Colon (tissue), 2 donors: ENCODE data around the gene MCEMP1.

ENCODE experiments used
- FAIRE-seq: peaks from 2 replicates; lab custom pipeline; 2012; peaks lifted over from hg19 to GRCh38; lab: Jason Lieb, UNC
- donor health status: control.
- donor health status: control.

The MCEMP1 gene

DNA sequence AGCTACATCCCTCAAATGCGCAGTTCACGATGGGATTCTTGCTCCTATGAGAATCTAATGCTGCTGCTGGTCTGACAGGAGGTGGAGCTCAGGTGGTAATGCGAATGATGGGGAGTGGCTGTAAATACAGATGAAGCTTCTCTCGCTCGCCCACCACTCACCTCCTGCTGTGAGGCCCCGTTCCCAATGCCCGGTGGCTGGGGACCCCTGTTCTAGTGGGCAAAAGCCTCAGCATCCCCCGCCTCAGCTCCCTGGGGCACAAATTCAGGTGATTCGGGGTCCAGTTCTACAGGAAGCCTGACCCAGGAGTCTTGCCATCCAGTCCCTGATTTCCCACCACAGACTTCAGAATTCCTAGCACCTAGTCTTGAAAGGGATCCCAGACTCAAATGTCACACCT is 4.4 kb upstream of the MCEMP1 start:
- no peak for FAIRE-seq

DNA sequence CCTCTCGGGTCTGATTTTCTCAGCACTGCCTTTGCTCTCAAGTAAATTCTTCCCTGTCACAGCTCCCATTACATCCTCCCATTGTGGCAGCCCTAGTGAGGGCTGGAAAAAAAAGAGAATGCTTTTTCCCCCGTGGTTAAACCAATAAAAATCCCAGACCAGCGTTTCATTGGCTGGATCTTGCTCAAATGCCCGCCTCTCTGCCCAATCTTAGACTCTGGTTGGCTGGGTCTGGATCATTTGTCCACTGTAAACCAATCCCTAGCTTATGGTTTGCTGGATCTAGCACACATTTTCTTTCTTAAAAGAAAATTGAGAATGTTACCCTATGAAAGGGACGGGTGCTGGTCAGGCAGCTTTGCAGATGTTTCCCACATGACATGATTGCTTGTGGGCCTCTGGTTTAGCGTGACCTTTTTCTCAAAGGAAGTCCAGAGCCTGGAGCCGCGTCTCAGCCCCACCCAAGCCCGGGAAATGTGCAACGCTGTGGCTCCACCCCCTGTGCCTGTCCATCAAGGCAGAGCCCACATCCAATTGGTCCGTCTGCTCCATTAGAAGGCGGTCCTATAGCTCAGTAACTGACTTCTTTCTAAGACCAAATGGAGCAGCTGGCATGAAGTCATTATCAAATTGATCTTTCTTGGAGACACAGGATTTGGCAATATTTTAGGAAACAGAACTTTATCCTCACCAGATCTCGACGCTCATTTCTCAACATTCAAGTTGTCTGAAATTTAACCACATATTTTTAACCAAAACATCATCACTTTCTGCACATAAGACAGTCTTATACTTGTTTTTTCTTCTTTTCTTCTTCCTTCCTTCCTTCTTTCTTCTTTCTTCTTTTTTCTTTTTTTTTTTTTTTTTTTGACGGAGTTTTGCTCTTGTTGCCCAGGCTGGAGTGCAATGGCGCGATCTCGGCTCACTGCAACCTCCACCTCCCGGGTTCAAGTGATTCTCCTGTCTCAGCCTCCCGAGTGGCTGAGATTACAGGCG is 2.6 kb upstream of the MCEMP1 start:
- no peak for FAIRE-seq

DNA sequence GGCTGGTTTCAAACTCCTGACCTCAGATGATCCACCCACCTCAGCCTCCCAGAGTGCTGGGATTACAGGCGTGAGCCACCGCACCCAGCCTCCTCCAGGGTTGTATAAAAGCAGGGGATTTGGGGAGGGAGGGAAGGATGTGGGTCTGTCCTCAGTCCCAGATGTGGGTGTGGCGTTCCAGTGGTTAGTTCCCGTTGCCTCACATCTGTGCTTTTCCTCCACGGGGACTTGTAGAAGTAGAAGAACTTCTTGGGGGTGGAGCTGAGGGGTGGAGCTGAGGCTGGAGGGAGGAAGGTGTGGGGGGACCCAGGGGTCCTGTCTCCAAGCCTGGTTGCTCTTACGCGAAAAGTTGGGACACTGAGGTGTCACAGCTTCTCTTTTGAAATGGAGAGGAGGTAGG is 514 bp upstream of the MCEMP1 start:
- FAIRE-seq = no peak

DNA sequence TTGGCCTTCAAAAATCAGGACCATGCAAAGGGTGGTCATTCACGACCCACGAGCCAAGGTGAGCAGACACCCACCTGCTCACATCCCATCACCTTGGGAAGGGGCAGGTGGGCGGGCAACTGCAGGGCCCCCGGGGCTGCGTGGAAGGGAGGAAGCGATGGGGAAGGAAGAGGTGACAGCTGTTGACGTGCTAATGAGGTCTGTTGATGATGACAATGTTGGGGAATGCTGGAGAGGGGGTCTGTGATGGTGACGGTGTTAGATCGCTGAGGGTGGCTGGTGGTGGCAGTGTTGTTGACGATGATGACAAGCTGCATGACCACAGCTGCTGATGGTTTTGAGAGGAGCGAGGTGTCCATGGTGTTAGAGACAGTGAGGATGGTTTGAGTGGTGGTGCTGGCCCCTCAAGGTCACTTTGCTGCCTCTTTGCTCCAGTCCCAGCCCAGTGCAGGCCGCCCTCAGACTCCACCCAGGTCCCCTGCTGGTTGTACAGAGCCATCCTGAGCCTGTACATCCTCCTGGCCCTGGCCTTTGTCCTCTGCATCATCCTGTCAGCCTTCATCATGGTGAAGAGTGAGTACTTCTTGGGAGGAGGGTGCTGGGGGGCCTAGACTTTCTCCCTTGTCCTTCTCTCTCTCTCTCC is 900 bp downstream of the MCEMP1 start:
- no peak for FAIRE-seq

- no peak for FAIRE-seq
These were observed 2.3 kb downstream of the MCEMP1 start for GRCh38 chr19:7678971-7679751.

DNA sequence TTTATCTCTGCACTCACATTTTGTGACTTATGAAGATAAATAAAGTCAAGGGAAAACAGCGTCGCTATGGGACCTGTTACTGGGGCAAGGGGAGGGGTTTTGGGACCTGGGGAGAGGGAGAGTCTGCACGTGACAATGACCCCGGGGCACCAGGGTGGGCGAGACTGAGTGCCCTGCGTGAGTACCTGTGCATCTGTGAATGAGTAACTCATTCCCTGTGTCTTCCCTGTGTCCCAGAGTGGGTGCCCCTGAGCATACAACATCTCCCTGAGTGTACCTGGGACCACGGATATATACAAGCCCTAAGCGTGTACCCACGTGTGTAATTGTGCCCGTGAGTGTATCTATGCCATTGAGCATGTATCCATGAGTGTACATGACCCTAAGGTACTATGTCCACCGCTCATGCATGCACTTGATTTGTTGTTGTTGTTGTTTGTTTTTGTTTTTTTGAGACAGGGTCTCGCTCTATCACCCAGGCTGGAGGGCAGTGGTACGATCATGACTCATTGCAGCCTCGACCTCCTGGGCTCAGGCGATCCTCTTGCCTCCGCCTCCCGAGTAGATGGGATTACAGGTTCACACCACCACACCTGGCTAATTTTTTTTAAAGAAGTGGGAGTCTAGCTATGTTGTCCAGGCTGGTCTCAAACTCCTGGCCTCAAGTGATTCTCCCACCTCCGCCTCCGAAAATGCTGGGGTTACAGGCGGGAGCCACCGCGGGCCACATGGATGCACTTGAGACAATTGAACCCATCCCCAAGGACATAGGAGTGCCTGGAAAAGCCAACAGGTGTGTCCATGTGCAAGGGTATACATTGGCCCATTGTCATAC is 3.1 kb downstream of the MCEMP1 start:
- FAIRE-seq = no peak

GRCh38 chr19:7680606-7681339 is 3.9 kb downstream of the MCEMP1 start, which contains the start of gene TRAPPC5:
Gene TRAPPC5 (plus strand): TSS chr19:7680833. CDS start chr19:7682254, 1,421 bp downstream.
- no peak for FAIRE-seq

GRCh38 chr19:7681340-7682174 is 4.7 kb downstream of the MCEMP1 start:
- FAIRE-seq = no peak

DNA sequence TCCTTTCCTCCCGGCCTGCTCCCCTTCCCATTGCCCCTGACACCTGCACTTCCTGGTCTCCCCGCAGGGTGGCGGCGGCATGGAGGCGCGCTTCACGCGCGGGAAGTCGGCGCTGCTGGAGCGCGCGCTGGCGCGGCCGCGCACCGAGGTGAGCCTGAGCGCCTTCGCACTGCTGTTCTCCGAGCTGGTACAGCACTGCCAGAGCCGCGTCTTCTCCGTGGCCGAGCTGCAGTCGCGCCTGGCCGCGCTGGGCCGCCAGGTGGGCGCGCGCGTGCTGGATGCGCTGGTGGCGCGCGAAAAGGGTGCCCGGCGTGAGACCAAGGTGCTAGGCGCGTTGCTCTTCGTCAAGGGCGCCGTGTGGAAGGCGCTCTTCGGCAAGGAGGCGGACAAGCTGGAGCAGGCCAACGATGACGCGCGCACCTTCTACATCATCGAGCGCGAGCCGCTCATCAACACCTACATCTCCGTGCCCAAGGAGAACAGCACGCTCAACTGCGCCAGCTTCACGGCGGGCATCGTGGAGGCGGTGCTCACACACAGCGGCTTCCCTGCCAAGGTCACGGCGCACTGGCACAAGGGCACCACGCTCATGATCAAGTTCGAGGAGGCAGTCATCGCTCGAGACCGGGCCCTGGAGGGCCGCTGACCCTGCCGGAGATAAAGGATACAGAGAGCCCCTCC is 5.4 kb downstream of the MCEMP1 start:
- no peak for FAIRE-seq

DNA sequence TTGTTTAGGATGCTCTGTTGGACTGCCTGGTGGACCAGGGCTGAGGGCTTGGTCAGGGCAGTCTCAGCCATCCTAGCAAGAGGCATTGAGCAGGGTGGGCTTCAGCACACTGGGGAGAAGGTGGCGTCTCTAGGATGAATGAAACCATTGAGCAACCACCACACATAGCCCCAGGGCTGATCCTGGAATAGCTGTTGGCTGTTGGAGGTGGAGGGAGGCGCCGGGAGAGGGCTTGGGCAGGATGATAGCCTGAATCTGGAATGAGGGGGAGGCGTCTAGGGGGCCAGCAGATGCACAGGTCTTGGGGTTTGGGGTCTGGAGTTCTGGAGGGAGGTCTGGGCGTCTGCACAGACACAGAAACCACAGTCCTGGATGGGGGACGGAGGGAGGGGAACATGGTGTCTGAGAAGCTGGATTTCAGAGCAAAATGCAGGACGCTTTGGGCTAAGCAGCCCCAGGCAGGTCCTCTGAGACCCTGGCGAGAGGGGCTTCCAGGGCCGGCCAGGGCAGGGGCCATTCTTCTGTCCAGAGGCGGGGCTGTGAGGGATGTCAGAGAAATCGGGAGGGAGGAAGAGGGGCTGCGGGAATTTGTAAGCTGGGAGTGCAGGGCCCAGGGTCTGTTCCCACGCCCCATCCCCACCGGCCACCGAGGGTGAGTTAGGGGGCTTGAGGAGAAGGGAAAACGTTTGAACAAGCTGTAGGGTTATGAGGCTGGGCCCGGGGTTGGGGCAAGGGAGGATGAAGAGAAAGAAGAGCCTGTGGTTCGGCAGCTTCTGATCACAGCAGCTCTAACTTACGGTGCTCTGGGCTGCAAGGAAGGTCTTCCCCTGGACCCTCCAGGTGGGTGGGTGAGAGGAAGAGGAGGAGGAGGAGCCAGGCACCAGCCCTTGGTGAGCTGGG is 8.9 kb downstream of the MCEMP1 start:
- no peak for FAIRE-seq

- no peak for FAIRE-seq
These were observed 10.3 kb downstream of the MCEMP1 start for GRCh38 chr19:7687177-7687576.

DNA sequence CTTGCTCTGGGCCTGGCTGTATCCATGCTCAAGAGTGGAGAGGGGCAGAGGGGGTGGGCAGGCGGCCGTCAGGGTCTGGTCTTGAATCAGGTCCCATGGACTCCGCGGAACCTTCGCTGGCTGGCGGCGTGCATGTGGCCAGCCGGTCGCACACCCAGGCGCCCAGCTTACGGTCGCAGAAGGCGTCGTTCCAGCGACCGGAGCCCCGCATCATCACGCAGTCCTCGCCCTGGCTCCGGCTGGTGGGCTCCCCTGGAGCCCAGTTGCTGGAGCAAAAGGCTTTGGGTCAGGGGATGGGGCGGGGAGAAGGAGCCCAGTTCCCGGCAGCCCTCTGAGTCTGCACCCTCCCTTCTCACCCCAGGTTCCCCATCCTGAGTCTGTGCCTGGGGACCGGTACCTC is 12.3 kb downstream of the MCEMP1 start:
- no peak for FAIRE-seq

- no peak for FAIRE-seq
These were observed 13.9 kb downstream of the MCEMP1 start for GRCh38 chr19:7690779-7691258.

DNA sequence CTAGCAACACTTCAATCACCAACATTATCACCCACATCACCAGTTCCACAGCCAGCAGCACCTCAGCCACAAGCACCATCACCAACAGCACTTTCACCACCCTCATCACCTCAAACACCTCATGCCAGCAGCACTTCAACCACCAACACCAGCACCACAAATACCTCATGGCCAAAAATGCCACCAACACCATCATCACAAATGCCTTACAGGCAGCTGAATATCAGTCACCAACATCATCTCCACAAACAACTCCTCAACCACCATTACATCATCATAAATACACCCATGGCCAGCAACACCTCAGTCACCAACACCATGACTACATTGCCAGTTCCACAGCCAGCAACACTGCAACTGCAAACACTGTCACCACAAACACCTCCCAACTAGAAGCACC is 14.6 kb downstream of the MCEMP1 start:
- no peak for FAIRE-seq

GRCh38 chr19:7692417-7693088 is 15.7 kb downstream of the MCEMP1 start:
- no peak for FAIRE-seq

GRCh38 chr19:7694499-7694898 is 17.6 kb downstream of the MCEMP1 start:
- no peak for FAIRE-seq

DNA sequence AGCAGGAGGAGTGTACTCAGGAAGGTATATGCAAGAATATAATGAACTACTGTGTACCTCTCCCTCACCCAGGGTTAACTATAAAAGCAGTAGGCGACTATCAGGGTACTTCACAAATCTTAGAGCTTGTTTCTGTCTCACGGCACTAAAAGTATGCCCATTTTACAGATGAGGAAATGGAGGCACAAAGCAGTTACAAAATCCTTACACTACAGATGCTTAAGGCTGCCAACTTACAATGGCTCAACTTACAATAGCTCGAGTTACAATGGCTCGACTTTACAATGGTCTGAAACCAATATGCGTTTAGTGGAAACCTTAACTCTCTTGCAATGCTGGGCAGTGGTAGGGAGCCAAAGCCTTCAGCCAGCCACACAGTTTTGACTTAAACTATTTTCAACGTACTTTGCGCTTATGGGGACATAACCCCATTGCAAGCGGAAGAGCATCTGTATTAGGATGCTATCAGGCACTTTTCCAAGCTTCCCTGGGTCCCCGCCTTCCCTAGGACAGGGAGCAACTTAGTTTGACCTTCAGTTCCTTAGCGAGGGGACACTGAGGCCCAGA is 20.9 kb downstream of the MCEMP1 start:
- FAIRE-seq = no peak
